Measurements from ENCODE around the gene FARP2.
"Not testable (repeated sequence)": the region's sequence is repeated elsewhere in the genome, so short reads cannot be mapped to it uniquely, and the experiment has no call there.

FARP2 gene

DNA sequence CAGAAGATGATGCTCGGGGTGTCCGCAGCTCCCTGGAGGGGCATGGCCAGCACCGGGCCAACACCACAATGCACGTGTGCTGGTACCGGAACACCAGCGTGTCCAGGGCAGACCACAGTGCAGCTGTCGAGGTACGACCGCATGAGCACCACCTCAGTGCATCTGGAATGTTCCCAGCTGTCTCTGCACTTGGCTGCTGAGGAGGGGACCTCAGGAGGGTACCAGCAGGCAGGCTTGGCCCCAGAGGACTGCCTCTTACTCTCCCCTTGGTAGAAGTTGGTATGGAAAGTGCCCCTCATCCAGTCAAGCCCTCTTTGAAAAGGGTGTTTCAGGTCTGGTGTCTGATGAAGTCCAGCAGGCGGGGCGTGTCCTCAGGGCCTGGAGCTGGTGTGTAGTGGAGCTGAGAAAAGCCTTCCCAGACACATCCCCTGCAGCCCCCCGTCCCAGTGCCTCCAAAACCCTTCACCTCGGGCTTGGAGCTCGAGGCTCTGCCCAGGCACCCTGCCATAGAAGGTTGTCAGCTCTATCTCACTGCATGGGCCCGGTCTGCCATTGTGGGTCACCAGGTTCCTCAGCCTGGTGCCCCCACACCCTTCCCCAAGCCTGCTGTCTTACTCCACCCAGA lies 135.6 kb downstream of the FARP2 start:
- no peak for DNase-seq

DNA sequence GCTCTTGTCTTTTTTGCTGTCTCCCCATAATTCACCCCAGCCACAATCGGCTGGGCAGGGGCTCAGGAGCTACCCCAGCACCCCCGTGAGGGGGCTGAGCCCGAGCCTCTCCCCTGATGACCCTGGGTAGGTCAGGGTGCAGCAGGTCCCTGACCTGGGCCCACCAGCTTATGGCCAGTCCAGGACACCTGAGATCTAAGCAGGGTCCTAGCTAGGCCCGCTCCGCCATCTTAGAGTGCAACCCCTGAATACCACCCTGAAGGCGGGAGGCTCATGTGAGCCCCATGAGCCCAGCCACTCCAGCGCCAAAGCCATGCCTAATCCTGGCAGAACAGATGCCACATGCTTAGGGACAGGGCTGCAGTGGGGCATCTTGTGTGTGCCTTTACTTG lies 136.1 kb downstream of the FARP2 start:
- DNase-seq, result no peak

DNA sequence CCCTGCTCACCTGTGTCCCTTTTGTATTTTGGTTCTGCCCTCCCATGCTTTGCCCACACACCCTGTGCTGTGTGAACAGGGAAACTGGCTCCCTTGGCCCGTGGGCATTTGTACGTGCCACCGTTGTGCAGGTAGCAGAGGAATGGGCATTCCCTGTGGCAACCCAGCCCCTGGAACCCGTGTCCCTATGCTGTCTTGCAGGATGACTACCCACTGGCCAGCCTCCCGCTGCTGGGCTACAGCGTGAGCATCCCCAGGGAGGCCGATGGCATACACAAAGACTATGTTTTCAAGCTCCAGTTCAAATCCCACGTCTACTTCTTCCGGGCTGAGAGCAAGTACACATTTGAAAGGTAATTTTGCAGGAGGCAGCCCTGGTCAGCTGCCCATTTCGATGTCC lies 137.0 kb downstream of the FARP2 start:
- DNase-seq, result no peak

DNA sequence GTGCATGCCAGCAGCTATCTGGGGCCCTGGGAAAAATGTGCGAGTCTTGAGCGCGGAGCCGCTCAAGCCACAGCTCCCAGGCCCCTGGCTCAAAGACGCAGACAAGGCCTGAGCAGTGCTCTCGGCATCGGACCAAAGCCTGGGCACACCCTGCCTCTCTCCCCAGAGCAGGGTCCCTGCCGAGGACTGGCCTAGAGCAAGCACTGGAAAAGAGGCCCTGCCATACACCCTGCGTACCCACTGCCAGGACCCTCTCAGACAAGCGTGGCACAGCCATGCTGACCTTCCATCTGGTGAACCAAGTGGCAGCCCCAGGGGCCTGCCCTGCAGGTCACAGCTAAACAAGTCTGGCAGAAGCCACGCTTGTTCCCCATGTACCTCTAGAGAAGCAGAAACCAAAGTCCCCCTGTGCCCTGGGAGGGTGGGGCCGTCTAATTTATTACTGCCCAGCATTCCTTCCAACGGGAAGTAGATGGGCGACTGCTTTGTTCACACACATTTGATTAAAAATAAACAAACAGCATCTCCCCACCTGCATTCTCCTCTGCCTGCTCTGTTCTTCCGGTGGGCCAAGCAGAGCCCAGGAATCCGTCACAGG lies 138.3 kb downstream of the FARP2 start:
- no peak for DNase-seq

GRCh38 chr2:241495172-241496002 lies 139.3 kb downstream of the FARP2 start:
- DNase-seq, result no peak

- DNase-seq, result no peak
Measured at GRCh38 chr2:241496003-241496707, 140.1 kb downstream of the FARP2 start.

- DNase-seq, result peak; percentile 48
Measured at GRCh38 chr2:241496904-241497877, 141.1 kb downstream of the FARP2 start.

DNA sequence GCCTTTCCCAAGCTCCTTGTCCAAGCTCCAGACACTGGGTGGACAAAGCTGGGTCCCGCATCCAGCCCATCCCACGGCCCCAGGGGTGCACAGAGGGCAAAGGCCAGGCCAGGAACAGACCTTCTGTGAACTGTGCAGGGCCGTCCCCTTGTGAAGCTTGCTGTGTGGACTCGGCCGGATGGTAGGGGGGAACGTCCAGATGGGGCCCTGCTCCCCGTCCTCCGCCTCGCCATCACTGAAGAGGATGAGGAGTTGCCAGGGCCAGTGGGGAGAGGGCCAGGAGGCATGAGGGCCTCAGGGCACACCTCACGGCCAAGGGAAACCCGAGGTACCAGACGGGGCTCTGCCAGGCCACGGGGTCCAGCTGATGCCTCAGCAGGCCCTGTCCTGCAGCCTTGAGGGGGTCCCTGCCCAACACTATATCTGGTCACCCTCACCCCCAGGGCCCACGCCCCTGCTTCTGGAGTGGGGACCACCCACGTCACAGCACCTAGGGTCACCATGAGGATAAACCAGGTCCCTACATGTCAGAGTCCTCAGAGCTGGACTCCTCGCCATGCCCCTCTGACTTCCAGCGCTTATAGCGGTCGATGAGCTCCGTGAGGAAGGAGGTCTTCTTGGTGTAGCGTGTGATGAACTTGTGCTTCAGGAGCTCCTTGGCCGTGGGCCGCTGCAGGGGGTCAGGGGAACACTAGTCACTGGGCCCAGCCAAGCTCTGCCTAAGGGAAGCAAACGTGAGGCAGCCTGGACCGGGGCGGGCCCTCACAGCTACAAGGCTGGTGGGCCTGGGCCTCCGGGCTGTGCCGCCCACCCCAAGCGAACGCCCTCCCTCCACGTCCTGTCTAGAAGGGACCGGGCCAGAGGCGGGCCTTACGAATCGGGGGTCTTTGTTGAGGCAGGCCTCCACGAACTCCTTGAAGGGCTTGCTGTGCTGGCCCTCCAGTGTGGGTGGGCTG lies 142.3 kb downstream of the FARP2 start:
- no peak for DNase-seq

DNA sequence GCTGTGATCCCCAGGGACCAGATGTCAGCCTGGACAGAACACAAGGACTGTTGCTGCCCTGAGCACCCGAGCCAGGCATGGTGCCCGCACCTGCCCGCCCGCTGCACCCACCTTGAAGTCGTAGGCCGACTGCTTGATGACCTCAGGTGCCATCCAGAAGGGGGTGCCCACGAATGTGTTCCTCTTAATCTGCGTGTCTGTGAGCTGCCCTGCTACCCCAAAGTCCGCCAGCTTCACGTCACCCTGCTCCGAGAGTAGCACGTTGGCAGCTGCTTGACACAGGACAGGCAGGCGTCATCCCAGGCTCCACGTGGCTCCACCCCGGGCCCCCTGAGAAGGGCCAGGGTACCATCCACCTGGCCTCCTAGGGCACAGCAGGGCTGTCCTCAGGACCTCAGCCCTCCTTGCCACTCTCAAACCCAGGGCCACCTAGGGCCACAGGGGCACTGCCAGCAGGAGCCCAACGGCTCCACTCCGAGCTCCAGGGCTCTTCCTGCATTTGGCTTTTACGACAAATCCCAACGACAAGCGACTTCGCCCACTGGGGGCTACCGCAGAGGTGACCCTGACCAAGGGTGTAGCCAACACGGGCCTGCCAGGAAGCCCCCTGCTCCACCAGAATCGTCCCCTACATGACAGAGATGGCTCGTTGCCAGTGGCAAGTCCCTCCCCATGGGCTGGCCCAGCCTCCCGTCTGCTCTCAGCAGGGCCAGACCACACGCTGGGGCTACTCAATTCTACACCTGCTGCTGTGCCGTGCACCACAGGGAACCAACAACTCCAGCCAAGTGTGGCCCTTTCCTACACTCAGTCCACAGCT lies 143.3 kb downstream of the FARP2 start:
- peak; percentile 83 for DNase-seq

DNA sequence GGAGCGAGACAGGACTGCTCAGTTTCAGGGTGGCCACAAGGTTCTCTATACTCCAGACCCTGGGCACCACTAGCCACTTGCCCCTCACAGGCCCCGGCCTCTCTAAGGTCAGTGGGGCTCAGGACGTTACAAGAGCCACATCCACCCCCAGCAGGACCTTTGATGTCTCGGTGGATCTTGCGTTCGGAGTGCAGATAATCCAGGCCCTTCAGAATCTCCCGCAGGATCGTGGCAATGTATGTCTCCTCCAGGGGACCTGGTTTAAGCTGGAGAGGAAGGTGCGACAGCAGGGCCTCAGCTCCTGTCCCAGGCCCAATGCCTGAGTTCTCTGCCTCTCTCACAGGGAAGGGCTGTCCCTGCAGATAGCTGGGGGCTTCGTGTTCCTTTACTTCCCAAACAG lies 143.9 kb downstream of the FARP2 start:
- no peak for DNase-seq

DNA sequence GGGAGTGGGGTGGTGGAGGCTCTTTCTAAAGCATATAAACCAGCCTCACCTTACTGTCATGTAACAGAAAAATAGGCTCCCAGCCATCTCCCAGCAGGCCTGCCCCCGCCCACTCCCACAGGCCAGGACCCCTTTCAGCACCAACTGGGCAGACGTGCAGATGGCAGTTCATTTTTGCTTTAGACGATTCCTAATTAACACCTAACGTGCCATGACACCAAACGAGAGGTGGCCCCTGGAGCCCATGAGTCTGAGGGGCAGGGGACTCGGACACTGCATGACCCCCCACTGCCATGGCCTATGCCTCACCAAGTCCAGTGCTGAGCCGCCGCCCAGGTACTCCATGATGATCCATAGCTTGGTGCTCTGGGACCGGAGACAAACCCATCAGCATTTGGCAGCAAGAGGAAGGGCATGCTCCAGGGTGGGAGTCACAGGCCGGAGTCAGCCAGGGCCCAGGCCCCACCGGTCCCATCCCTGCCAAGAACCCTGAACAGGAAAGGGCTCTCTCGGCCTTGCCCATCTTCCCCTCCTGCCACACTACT lies 144.4 kb downstream of the FARP2 start:
- DNase-seq, result peak; percentile 32

DNA sequence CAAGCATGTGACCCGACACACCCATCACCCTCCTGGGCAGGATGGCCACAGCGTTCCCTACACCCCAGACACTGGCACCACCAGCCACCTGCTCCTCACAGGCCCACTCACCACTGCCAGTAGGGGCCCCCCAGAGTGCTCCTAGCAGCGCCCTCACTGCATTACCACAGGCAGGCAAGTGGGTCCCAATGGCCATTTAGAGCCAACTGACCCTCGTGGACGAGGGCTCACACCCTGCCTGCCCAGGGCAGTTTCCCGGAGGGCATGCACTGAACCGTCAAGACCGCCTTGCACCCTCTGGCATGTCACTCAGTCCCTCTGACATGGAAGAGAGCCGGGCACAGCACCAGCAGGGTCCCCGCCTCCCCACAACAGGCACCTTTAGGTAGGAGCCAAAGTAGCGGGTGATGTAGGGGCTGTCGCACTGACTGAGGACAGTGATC lies 145.0 kb downstream of the FARP2 start:
- DNase-seq, result no peak

DNA sequence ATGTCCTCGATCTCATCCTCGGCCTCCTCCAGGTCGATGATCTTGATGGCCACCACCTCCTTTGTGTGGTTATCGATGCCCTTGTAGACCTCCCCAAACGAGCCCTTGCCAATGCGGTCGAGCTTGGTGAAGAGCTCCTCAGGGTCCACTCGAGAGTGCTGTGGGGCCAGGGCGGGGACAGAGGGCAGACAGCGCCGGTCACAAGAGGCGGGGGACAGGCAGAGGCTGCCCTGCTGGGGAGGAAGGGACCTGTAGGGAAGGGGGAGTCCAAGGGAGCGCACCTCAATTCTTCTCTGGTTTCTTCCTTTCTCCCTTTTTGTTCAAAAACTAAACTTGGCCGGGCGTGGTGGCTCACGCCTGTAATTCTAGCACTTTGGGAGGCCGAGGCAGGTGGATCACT lies 145.5 kb downstream of the FARP2 start:
- DNase-seq, result no peak

- DNase-seq, result no peak
Measured at GRCh38 chr2:241502281-241502680, 146.2 kb downstream of the FARP2 start.

DNA sequence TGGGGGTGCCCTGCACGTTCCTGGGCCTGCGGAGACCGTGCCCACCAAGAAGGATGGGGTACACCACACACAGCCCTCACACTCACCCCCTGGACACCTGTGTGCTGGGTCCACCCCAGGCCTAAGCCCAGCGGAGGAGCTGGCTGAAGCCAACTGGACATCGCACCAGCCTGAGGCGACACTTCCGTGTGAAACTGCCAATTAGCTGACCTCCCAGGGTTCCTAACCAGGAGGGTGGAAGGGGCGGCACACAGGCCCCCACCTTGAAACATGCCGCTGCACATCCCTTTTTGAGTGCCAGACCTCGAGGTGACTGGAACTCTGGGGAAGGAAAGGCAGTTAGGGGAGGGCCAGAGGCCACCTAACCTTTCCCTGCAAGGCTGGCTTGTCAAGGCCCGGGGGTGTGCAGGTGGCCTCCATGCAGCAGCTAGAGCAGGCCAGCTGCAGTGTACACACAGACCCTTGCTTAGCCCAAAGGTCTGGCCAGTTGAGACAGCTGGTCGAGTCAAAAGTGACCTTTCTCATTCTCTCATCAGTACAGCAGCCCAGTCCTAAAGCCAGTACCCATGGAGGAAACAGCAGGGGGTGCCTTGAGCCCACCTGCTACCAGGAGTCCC lies 147.8 kb downstream of the FARP2 start:
- no peak for DNase-seq

- no peak for DNase-seq
Measured at GRCh38 chr2:241505086-241505780, 149.1 kb downstream of the FARP2 start.

- DNase-seq, result no peak
Measured at GRCh38 chr2:241505781-241506201, 149.7 kb downstream of the FARP2 start.

DNA sequence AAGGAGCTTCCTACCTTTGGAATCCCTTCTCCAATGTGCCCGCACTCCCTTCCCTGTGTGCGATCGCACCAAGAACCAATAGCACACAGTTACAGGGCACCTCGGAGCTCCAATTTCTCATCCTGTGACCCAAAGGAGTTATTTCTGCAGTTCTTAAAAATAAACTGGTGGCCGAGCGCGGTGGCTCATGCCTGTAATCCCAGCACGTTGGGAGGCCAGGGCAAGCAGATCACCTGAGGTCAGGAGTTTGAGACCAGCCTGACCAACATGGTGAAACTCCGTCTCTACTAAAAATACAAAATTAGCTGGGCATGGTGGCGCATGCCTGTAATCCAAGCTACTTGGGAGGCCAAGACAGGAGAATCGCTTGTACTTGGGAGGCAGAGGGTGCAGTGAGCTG lies 150.2 kb downstream of the FARP2 start:
- DNase-seq, result not testable (repeated sequence)

Data from NCI-H69 (cell line).